ENCODE data around the gene TSGA10IP.

The TSGA10IP gene

GRCh38 chr11:65945430-65945911 lies at the start of gene TSGA10IP:
Gene TSGA10IP (plus strand): TSS chr11:65945480. CDS start chr11:65945676, 196 bp downstream.
- no peak for FAIRE-seq

- no peak for FAIRE-seq
Measured at GRCh38 chr11:65895482-65895981, 49.7 kb upstream of the TSGA10IP start.

- FAIRE-seq: no peak
Measured at GRCh38 chr11:65896034-65896999, 49.0 kb upstream of the TSGA10IP start.

GRCh38 chr11:65897020-65897471 lies 48.2 kb upstream of the TSGA10IP start:
- FAIRE-seq: no peak

- no peak for FAIRE-seq
Measured at GRCh38 chr11:65898656-65899355, 46.5 kb upstream of the TSGA10IP start.

GRCh38 chr11:65899356-65900124 lies 45.7 kb upstream of the TSGA10IP start:
- no peak for FAIRE-seq

GRCh38 chr11:65900125-65900898 lies 45.0 kb upstream of the TSGA10IP start, which contains the start of gene FOSL1:
Gene FOSL1 (minus strand): TSS chr11:65900388. CDS start chr11:65900339, 49 bp downstream.
- no peak for FAIRE-seq

GRCh38 chr11:65900899-65901180 lies 44.4 kb upstream of the TSGA10IP start:
- no peak for FAIRE-seq

- FAIRE-seq: no peak
Measured at GRCh38 chr11:65903068-65903481, 42.2 kb upstream of the TSGA10IP start.

GRCh38 chr11:65903715-65904114 lies 41.6 kb upstream of the TSGA10IP start:
- FAIRE-seq: no peak

GRCh38 chr11:65906602-65907001 lies 38.7 kb upstream of the TSGA10IP start:
- no peak for FAIRE-seq

GRCh38 chr11:65907878-65908277 lies 37.4 kb upstream of the TSGA10IP start:
- FAIRE-seq: no peak

GRCh38 chr11:65911682-65912568 lies 33.4 kb upstream of the TSGA10IP start:
- no peak for FAIRE-seq

- no peak for FAIRE-seq
Measured at GRCh38 chr11:65912845-65913244, 32.4 kb upstream of the TSGA10IP start.

GRCh38 chr11:65915101-65915820 lies 30.0 kb upstream of the TSGA10IP start:
- no peak for FAIRE-seq

- FAIRE-seq: no peak
Measured at GRCh38 chr11:65915821-65916251, 29.4 kb upstream of the TSGA10IP start.

- no peak for FAIRE-seq
Measured at GRCh38 chr11:65916391-65916790, 28.9 kb upstream of the TSGA10IP start.

- FAIRE-seq: no peak
Measured at GRCh38 chr11:65917077-65917433, 28.2 kb upstream of the TSGA10IP start.

- FAIRE-seq: no peak
Measured at GRCh38 chr11:65917434-65918210, 27.7 kb upstream of the TSGA10IP start.

Data from TTC549 (cell line).